Measurements from ENCODE around the gene TGFBR3. TPM values are rescaled to one million over a fixed set of nuclear protein-coding genes. Genes with fewer than 3 reads are reported as not detected.

The TGFBR3 gene
- total and polyA plus RNA-seq, 2 of the 13 experiments (the other 11 are each of a cell fraction or from before 2014, with no cell fraction given) = 76.5 to 195 TPM

DNA sequence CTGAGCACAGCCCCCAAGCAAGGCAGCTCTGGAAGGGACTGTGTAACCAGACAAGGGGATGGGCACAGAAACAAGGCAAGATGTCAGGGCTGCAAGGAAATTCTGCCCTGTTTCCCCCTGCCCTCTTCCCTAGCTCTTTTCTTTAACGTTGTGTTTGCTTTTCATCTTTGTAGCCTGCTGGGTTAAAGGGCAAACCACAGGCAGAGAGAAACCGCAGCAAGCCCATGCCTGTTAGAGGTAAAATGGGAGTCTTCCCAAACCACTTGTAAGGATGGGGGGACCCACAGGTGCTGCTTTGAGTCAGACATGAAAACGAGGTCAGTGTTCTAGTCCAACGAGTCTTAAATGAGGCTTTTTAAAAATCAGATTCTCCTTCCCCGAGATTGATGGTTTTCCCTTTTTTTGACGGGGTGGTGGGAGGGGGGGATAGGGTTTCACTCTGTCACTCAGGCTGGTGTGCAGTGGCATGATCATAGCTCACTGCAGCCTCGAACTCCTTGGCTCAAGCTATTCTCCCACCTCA, 13.3 kb downstream of the TGFBR3 start:
- POLR2A ChIA-PET = interaction anchor here (1.0 to 1.9 kb wide), 7 partner anchors 12 to 45 kb away, joined by 3 to 6 read pairs (median 4); partner anchors contain the start of gene TGFBR3
- ATAC-seq = peak; percentile 91
- TF ChIP-seq ZFP90 (CRISPR knock-in tag; IDR thresholded peaks at IDR 0.05; ENCODE audit: borderline replicate concordance) = no peak
- TF ChIP-seq ZNF292 (CRISPR knock-in tag; IDR thresholded peaks at IDR 0.05; ENCODE audit: borderline replicate concordance, low read depth) = peak; percentile 45; the same call in 1 of the 2 replicates
- TF ChIP-seq EP300 (IDR thresholded peaks at IDR 0.05; ENCODE audit: low read depth in 2 of 2, low read length in 2 of 2) = peak in 1 of 2 experiments; percentile 58; a peak in 1 of 4 replicates
- no peak for TF ChIP-seq EP300 (CRISPR knock-in tag; IDR thresholded peaks at IDR 0.05; ENCODE audit: borderline replicate concordance)
- TF ChIP-seq, protein P1, sequence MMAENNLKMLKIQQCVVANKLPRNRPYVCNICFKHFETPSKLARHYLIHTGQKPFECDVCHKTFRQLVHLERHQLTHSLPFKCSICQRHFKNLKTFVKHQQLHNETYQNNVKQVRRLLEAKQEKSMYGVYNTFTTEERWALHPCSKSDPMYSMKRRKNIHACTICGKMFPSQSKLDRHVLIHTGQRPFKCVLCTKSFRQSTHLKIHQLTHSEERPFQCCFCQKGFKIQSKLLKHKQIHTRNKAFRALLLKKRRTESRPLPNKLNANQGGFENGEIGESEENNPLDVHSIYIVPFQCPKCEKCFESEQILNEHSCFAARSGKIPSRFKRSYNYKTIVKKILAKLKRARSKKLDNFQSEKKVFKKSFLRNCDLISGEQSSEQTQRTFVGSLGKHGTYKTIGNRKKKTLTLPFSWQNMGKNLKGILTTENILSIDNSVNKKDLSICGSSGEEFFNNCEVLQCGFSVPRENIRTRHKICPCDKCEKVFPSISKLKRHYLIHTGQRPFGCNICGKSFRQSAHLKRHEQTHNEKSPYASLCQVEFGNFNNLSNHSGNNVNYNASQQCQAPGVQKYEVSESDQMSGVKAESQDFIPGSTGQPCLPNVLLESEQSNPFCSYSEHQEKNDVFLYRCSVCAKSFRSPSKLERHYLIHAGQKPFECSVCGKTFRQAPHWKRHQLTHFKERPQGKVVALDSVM (CRISPR knock-in tag; IDR thresholded peaks at IDR 0.05) = peak; percentile 32; the same call in 1 of the 2 replicates
- peak; percentile 87 for TF ChIP-seq NR2F6 (IDR thresholded peaks at IDR 0.05)
- TF ChIP-seq NR2F6 (CRISPR knock-in tag; IDR thresholded peaks at IDR 0.05) = peak; percentile 79
- no peak for TF ChIP-seq SAFB2 (CRISPR knock-in tag; IDR thresholded peaks at IDR 0.05; ENCODE audit: borderline replicate concordance, low read depth)
- TF ChIP-seq CBFB (CRISPR knock-in tag; IDR thresholded peaks at IDR 0.05) = peak; percentile 88; the same call in 1 of the 2 replicates
- TF ChIP-seq, protein P2, sequence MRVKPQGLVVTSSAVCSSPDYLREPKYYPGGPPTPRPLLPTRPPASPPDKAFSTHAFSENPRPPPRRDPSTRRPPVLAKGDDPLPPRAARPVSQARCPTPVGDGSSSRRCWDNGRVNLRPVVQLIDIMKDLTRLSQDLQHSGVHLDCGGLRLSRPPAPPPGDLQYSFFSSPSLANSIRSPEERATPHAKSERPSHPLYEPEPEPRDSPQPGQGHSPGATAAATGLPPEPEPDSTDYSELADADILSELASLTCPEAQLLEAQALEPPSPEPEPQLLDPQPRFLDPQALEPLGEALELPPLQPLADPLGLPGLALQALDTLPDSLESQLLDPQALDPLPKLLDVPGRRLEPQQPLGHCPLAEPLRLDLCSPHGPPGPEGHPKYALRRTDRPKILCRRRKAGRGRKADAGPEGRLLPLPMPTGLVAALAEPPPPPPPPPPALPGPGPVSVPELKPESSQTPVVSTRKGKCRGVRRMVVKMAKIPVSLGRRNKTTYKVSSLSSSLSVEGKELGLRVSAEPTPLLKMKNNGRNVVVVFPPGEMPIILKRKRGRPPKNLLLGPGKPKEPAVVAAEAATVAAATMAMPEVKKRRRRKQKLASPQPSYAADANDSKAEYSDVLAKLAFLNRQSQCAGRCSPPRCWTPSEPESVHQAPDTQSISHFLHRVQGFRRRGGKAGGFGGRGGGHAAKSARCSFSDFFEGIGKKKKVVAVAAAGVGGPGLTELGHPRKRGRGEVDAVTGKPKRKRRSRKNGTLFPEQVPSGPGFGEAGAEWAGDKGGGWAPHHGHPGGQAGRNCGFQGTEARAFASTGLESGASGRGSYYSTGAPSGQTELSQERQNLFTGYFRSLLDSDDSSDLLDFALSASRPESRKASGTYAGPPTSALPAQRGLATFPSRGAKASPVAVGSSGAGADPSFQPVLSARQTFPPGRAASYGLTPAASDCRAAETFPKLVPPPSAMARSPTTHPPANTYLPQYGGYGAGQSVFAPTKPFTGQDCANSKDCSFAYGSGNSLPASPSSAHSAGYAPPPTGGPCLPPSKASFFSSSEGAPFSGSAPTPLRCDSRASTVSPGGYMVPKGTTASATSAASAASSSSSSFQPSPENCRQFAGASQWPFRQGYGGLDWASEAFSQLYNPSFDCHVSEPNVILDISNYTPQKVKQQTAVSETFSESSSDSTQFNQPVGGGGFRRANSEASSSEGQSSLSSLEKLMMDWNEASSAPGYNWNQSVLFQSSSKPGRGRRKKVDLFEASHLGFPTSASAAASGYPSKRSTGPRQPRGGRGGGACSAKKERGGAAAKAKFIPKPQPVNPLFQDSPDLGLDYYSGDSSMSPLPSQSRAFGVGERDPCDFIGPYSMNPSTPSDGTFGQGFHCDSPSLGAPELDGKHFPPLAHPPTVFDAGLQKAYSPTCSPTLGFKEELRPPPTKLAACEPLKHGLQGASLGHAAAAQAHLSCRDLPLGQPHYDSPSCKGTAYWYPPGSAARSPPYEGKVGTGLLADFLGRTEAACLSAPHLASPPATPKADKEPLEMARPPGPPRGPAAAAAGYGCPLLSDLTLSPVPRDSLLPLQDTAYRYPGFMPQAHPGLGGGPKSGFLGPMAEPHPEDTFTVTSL (CRISPR knock-in tag; IDR thresholded peaks at IDR 0.05; ENCODE audit: borderline replicate concordance) = peak; percentile 57; the same call in 1 of the 2 replicates
- TF ChIP-seq, protein P3, sequence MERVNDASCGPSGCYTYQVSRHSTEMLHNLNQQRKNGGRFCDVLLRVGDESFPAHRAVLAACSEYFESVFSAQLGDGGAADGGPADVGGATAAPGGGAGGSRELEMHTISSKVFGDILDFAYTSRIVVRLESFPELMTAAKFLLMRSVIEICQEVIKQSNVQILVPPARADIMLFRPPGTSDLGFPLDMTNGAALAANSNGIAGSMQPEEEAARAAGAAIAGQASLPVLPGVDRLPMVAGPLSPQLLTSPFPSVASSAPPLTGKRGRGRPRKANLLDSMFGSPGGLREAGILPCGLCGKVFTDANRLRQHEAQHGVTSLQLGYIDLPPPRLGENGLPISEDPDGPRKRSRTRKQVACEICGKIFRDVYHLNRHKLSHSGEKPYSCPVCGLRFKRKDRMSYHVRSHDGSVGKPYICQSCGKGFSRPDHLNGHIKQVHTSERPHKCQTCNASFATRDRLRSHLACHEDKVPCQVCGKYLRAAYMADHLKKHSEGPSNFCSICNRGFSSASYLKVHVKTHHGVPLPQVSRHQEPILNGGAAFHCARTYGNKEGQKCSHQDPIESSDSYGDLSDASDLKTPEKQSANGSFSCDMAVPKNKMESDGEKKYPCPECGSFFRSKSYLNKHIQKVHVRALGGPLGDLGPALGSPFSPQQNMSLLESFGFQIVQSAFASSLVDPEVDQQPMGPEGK (CRISPR knock-in tag; IDR thresholded peaks at IDR 0.05) = peak; percentile 32
- 0 out of 2 replicates have a peak, but pooled peaks have one; percentile 65 for TF ChIP-seq ZKSCAN8 (CRISPR knock-in tag; IDR thresholded peaks at IDR 0.05; ENCODE audit: borderline replicate concordance)
- no peak for TF ChIP-seq ZNF572 (CRISPR knock-in tag; IDR thresholded peaks at IDR 0.05)
- TF ChIP-seq ZNF550 (CRISPR knock-in tag; IDR thresholded peaks at IDR 0.05; ENCODE audit: borderline replicate concordance) = no peak

More for the DNA sequence above, 13.3 kb downstream of the TGFBR3 start:
- peak overlapping the region in 1 of 3 experiments; percentile 34; a peak in 3 of 6 replicates for H3K4me3 ChIP-seq (replicated peaks in 1 of 3; ENCODE audit: insufficient read depth in 1 of 3, low read depth in 2 of 3, low read length in 3 of 3)
- H3K9ac ChIP-seq (ENCODE audit: insufficient read depth, low read depth, low read length) = peak overlapping the region; percentile 18
- peaks cover 94% of the 10 kb centered on the region for H3K4me1 ChIP-seq (ENCODE audit: insufficient read depth, low read length)
- no peak overlapping the region for H2AFZ ChIP-seq (ENCODE audit: low read length)
- H3K27ac ChIP-seq (ENCODE audit: extremely low read length, insufficient read depth, low read length) = peak overlapping the region; percentile 45
- H3K27me3 ChIP-seq (ENCODE audit: control insufficient read depth in 1 of 2, insufficient read depth in 2 of 2, low read length in 2 of 2) = no peaks in the 10 kb centered on the region
- DNase-seq (ENCODE audit: low spot score) (peak; percentile 66), FAIRE-seq (peak; percentile 97)
- intact Hi-C loops (cut with micrococcal nuclease; ENCODE audit: unreplicated experiment) = loop anchor here (2.0 kb wide), 1 partner anchor 38 kb away; no protein-coding TSS in a partner anchor
- H3K36me3 ChIP-seq (replicated peaks in 1 of 2; ENCODE audit: control insufficient read depth in 1 of 2, insufficient read depth in 2 of 2, low read length in 2 of 2) = peaks cover 0 to 7% of the 10 kb centered on the region in 2 experiments; a peak in 3 of 5 replicates
- in situ Hi-C loops (cut with HindIII; ENCODE audit: extremely low pct_ligation_motif_present, low pct_unique_long_range_greater_than_20kb) = no loop called here
- BruUV-seq (replicated peaks) = no TSS peak
- no peaks in the 10 kb centered on the region for H3K9me3 ChIP-seq (ENCODE audit: low read length)
- 0% methylated on average over 5 of the region's 7 CpGs for WGBS (ENCODE audit: low lambda C conversion rate)
- peak overlapping the region; percentile 64 for H3K4me2 ChIP-seq (ENCODE audit: low read depth, low read length)
- peaks cover 97% of the 10 kb centered on the region for H3K79me2 ChIP-seq (ENCODE audit: insufficient read depth, low read length)
- CTCF ChIA-PET (ENCODE audit: low intra/inter-chr PET ratio, low total read pairs) = no interaction called here
- peaks cover 68% of the 10 kb centered on the region for H4K20me1 ChIP-seq (ENCODE audit: insufficient read depth, low read length)
